Naive thymus-derived CD4-positive, alpha-beta T cell (primary cell): ENCODE measurements around the gene RANBP3L. TPM values are rescaled to one million over a fixed set of nuclear protein-coding genes. Genes with fewer than 3 reads are reported as not detected.

Source experiments
- ATAC-seq: fragments of 150-1000 bp; cut with Tn5 transposase; 2 replicates; pipeline ENCODE4 v1.10.0; 2021; ENCODE audit warnings: mild to moderate bottlenecking, moderate library complexity
- CTCF ChIA-PET: fragments of 350-600 bp; sonication (Branson Sonifier 250); formaldehyde crosslinking; loops from one replicate; lab custom pipeline; 2021; ENCODE audit warnings: antibody characterized with exemption; lab: Charles Lee
- POLR2A ChIA-PET: fragments of 350-600 bp; sonication (Branson Sonifier 250); formaldehyde crosslinking; loops from one replicate; lab custom pipeline; 2021; ENCODE audit warnings: antibody characterized with exemption, inconsistent platforms; lab: Charles Lee
- DNase-seq, 9 donors: peaks; one replicate each; pipeline versions ENCODE4 v3.0.0 to v3.0.0-alpha.2; 2020 to 2022; ENCODE audit warnings: mixed read lengths in 1 of 9
- H3K27ac ChIP-seq: one replicate; pipeline ENCODE4 v1.7.0; 2013; ENCODE audit warnings: mild to moderate bottlenecking, low read depth, low read length, moderate library complexity
- H3K27me3 ChIP-seq, 2 donors: one replicate each; pipeline ENCODE4 v1.7.0; 2013; ENCODE audit warnings: low read length in 2 of 2, mild to moderate bottlenecking in 2 of 2, moderate library complexity in 2 of 2; ENCODE audit not compliant: control insufficient read depth in 2 of 2, insufficient read depth in 2 of 2
- H3K36me3 ChIP-seq, 3 experiments: 1 replicate in 2 of 3; 2 replicates in 1 of 3; pipeline ENCODE4 v1.7.0; 2013; ENCODE audit warnings: low read length in 3 of 3, mild to moderate bottlenecking in 3 of 3, moderate library complexity in 1 of 3; ENCODE audit not compliant: insufficient read depth in 3 of 3, control insufficient read depth in 2 of 3
- H3K4me1 ChIP-seq, 2 donors: one replicate each; pipeline ENCODE4 v1.7.0; 2013; ENCODE audit warnings: low read length in 2 of 2, mild to moderate bottlenecking in 2 of 2, moderate library complexity in 1 of 2; ENCODE audit not compliant: control insufficient read depth in 2 of 2, insufficient read depth in 2 of 2
- H3K4me3 ChIP-seq: 2 replicates; pipeline ENCODE4 v1.7.0; 2013; ENCODE audit warnings: mild to moderate bottlenecking, low read length
- H3K9me3 ChIP-seq, 3 experiments: 1 replicate in 2 of 3; 2 replicates in 1 of 3; pipeline ENCODE4 v1.7.0; 2013; ENCODE audit warnings: low read length in 3 of 3; ENCODE audit not compliant: control insufficient read depth in 2 of 3
- H3K27ac Mint-ChIP-seq, 9 donors: one replicate each; pipeline ENCODE4 v1.8.0; 2020 to 2022; ENCODE audit warnings: mixed read lengths in 9 of 9, mild to moderate bottlenecking in 8 of 9, moderate library complexity in 5 of 9, inconsistent platforms in 2 of 9
- H3K27me3 Mint-ChIP-seq, 5 donors: one replicate each; pipeline ENCODE4 v1.8.0; 2021 to 2022; ENCODE audit warnings: mixed read lengths in 5 of 5, mild to moderate bottlenecking in 1 of 5
- H3K36me3 Mint-ChIP-seq, 5 donors: one replicate each; pipeline ENCODE4 v1.8.0; 2020 to 2022; ENCODE audit warnings: mixed read lengths in 5 of 5, mild to moderate bottlenecking in 3 of 5, inconsistent platforms in 1 of 5
- H3K4me1 Mint-ChIP-seq, 7 donors: one replicate each; pipeline ENCODE4 v1.8.0; 2020 to 2022; ENCODE audit warnings: mixed read lengths in 7 of 7, mild to moderate bottlenecking in 3 of 7, inconsistent platforms in 1 of 7
- H3K4me3 Mint-ChIP-seq, 10 donors: one replicate each; pipeline ENCODE4 v1.8.0; 2020 to 2022; ENCODE audit warnings: mild to moderate bottlenecking in 10 of 10, mixed read lengths in 10 of 10, moderate library complexity in 6 of 10, inconsistent platforms in 2 of 10
- H3K9me3 Mint-ChIP-seq, 11 donors: one replicate each; pipeline ENCODE4 v1.8.0; 2020 to 2022; ENCODE audit warnings: mixed read lengths in 11 of 11, mild to moderate bottlenecking in 4 of 11, inconsistent platforms in 1 of 11, moderate library complexity in 1 of 11
- intact Hi-C, 2 donors: fragments of 100-400 bp; cut with micrococcal nuclease; formaldehyde crosslinking; loops; one replicate each; pipeline ENCODE4 v1.15.1; 2023
- polyA plus RNA-seq, 2 donors: library from polyadenylated mRNA; unstranded; fragments of 300-500 nt; fragmentation: Illumina TruSeq; gene quantifications; one replicate each; pipeline ENCODE4 v1.2.3, GENCODE V29; 2021
- total RNA-seq, 6 experiments: library from RNA in 5 of 6; stranded (reverse) in 5 of 6; gene quantifications; 1 replicate in 5 of 6; 2 replicates in 1 of 6; pipeline ENCODE4 v1.2.3 and lab custom pipeline; 2021 to 2026

Gene RANBP3L
- total and polyA plus RNA-seq, 7 experiments from 2014 or later = not detected

- ATAC-seq = no peak
- Mint-ChIP-seq H3K9me3 (no peaks in the 10 kb centered on the region), H3K4me3 (no peak overlapping the region), H3K27me3 (peaks cover 0 to 32% (median 18%) of the 10 kb centered on the region in 5 donors), H3K4me1 (peaks cover 0 to 1% (median 0%) of the 10 kb centered on the region in 7 donors), H3K27ac (no peak overlapping the region), H3K36me3 (no peaks in the 10 kb centered on the region)
- Histone ChIP-seq H3K27me3 (peaks cover 0 to 3% of the 10 kb centered on the region in 2 donors), H3K9me3 (no peaks in the 10 kb centered on the region), H3K36me3 (no peaks in the 10 kb centered on the region), H3K4me3 (no peak overlapping the region), H3K4me1 (no peaks in the 10 kb centered on the region), H3K27ac (no peak overlapping the region)
- intact Hi-C loops = no loop called here
- CTCF ChIA-PET = no interaction called here
- DNase-seq = no peak
- POLR2A ChIA-PET = no interaction called here
Observed at GRCh38 chr5:36273809-36274526, 27.7 kb downstream of the RANBP3L start.

DNA sequence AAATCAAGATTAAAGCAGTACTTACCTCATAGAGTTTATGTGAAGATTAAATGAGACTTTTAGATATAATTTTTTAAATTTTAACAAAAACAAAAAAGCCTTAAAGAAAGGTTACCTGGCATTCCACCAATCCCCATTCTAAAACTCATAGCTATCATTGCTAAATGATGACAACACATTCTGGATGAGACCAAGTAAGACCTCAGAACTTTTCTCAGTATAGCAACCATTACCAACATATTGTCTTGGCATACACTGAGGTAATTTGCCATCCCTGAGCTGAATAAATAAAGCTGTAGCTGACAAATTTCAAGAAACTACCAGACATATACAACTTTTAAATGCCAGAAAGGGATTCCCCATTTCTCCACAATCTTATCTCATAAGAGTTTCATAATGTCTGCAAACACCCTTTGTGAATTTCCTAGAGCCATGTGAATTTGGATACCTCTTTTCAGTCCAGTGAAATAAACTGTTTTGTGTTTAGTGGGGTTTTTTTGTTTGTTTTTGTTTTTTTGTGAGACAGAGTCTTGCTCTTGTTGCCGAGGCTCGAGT, 29.5 kb downstream of the RANBP3L start:
- POLR2A ChIA-PET = no interaction called here
- peaks cover 0 to 3% of the 10 kb centered on the region in 2 donors for H3K27me3 ChIP-seq
- intact Hi-C loops = no loop called here
- Mint-ChIP-seq H3K9me3 (no peaks in the 10 kb centered on the region), H3K27ac (no peak overlapping the region), H3K4me3 (no peak overlapping the region), H3K27me3 (peaks cover 2 to 32% (median 15%) of the 10 kb centered on the region in 5 donors), H3K4me1 (peaks cover 0 to 1% (median 0%) of the 10 kb centered on the region in 7 donors), H3K36me3 (no peaks in the 10 kb centered on the region)
- no peak overlapping the region for H3K27ac ChIP-seq
- no peaks in the 10 kb centered on the region for H3K36me3 ChIP-seq
- DNase-seq (no peak), ATAC-seq (no peak)
- H3K9me3 ChIP-seq = no peaks in the 10 kb centered on the region
- H3K4me1 ChIP-seq = no peaks in the 10 kb centered on the region
- CTCF ChIA-PET = interaction anchor here (0.7 kb wide), 3 partner anchors 21 to 435 kb away, joined by 4 to 5 read pairs (median 4); no protein-coding TSS in a partner anchor
- no peak overlapping the region for H3K4me3 ChIP-seq

GRCh38 chr5:36270876-36271575, 30.7 kb downstream of the RANBP3L start:
- H3K27ac Mint-ChIP-seq = no peak overlapping the region
- Histone ChIP-seq H3K36me3 (no peaks in the 10 kb centered on the region), H3K27ac (no peak overlapping the region), H3K27me3 (peaks cover 0 to 3% of the 10 kb centered on the region in 2 donors), H3K9me3 (no peaks in the 10 kb centered on the region), H3K4me3 (no peak overlapping the region), H3K4me1 (no peaks in the 10 kb centered on the region)
- peaks cover 0 to 1% (median 0%) of the 10 kb centered on the region in 7 donors for H3K4me1 Mint-ChIP-seq
- no peaks in the 10 kb centered on the region for H3K36me3 Mint-ChIP-seq
- no peak overlapping the region for H3K4me3 Mint-ChIP-seq
- H3K9me3 Mint-ChIP-seq = no peaks in the 10 kb centered on the region
- intact Hi-C loops = no loop called here
- ChIA-PET POLR2A (no interaction called here), CTCF (interaction anchor here (0.7 kb wide), 1 partner anchor 12 kb away, joined by 6 read pairs; no protein-coding TSS in a partner anchor)
- H3K27me3 Mint-ChIP-seq = peaks cover 14 to 32% (median 23%) of the 10 kb centered on the region in 5 donors
- DNase-seq = no peak
- ATAC-seq = no peak

- Histone ChIP-seq H3K27me3 (peaks cover 0 to 3% of the 10 kb centered on the region in 2 donors), H3K36me3 (no peaks in the 10 kb centered on the region), H3K27ac (no peak overlapping the region), H3K4me1 (no peaks in the 10 kb centered on the region), H3K4me3 (no peak overlapping the region), H3K9me3 (no peaks in the 10 kb centered on the region)
- no peaks in the 10 kb centered on the region for H3K36me3 Mint-ChIP-seq
- H3K9me3 Mint-ChIP-seq = no peaks in the 10 kb centered on the region
- DNase-seq (no peak), ATAC-seq (no peak)
- H3K4me3 Mint-ChIP-seq = no peak overlapping the region
- CTCF ChIA-PET = no interaction called here
- H3K27me3 Mint-ChIP-seq = peaks cover 14 to 30% (median 19%) of the 10 kb centered on the region in 5 donors
- no peak overlapping the region for H3K27ac Mint-ChIP-seq
- POLR2A ChIA-PET = no interaction called here
- intact Hi-C loops = no loop called here
- H3K4me1 Mint-ChIP-seq = peaks cover 0 to 1% (median 0%) of the 10 kb centered on the region in 7 donors
Observed at GRCh38 chr5:36270175-36270574, 31.5 kb downstream of the RANBP3L start.

DNA sequence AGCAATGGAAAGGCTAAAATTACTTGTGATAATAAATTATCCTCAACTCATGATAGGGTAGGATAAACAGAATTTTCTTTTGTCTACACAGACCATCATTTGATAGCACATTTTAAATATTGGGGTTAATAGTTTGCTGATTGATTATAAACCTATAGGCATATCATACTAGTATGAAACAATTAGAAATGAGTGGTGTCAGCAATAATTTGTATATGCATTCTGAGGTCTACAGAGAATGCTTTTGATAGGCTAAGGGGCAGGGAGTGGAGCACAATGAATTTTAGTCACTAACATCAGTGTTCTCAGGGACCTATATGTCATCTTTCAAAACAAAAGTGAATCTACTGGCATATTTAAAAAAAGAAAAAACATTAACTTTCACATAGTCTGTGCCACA, 32.2 kb downstream of the RANBP3L start:
- POLR2A ChIA-PET = no interaction called here
- intact Hi-C loops = no loop called here
- DNase-seq = no peak
- Histone ChIP-seq H3K4me1 (no peaks in the 10 kb centered on the region), H3K4me3 (no peak overlapping the region), H3K27ac (no peak overlapping the region), H3K9me3 (no peaks in the 10 kb centered on the region), H3K36me3 (no peaks in the 10 kb centered on the region), H3K27me3 (peaks cover 0 to 1% of the 10 kb centered on the region in 2 donors)
- Mint-ChIP-seq H3K36me3 (no peaks in the 10 kb centered on the region), H3K9me3 (no peaks in the 10 kb centered on the region), H3K27ac (no peak overlapping the region), H3K4me3 (no peak overlapping the region), H3K27me3 (peaks cover 14 to 29% (median 20%) of the 10 kb centered on the region in 5 donors), H3K4me1 (peaks cover 0 to under 1% (median 0%) of the 10 kb centered on the region in 7 donors)
- CTCF ChIA-PET = no interaction called here
- ATAC-seq = no peak

- Histone ChIP-seq H3K9me3 (no peaks in the 10 kb centered on the region), H3K4me3 (no peak overlapping the region), H3K27me3 (no peaks in the 10 kb centered on the region), H3K4me1 (no peaks in the 10 kb centered on the region), H3K36me3 (no peaks in the 10 kb centered on the region), H3K27ac (no peak overlapping the region)
- Mint-ChIP-seq H3K27me3 (peaks cover 14 to 29% (median 24%) of the 10 kb centered on the region in 5 donors), H3K9me3 (no peaks in the 10 kb centered on the region), H3K36me3 (no peaks in the 10 kb centered on the region), H3K27ac (no peak overlapping the region), H3K4me3 (no peak overlapping the region), H3K4me1 (no peaks in the 10 kb centered on the region)
- ATAC-seq (no peak), DNase-seq (no peak)
- intact Hi-C loops = no loop called here
- POLR2A ChIA-PET = no interaction called here
- CTCF ChIA-PET = interaction anchor here (0.6 to 0.7 kb wide), 2 partner anchors 13 to 25 kb away, joined by 3 read pairs; no protein-coding TSS in a partner anchor
Observed at GRCh38 chr5:36267905-36268304, 33.8 kb downstream of the RANBP3L start.
